Measurements from ENCODE around the gene ALOX12. TPM values are rescaled to one million over a fixed set of nuclear protein-coding genes. Genes with fewer than 3 reads are reported as not detected.
"Not testable (repeated sequence)": the region's sequence is repeated elsewhere in the genome, so short reads cannot be mapped to it uniquely, and the experiment has no call there.

ALOX12 gene
- total RNA-seq, 1 experiment from 2014 or later, result not detected

DNA sequence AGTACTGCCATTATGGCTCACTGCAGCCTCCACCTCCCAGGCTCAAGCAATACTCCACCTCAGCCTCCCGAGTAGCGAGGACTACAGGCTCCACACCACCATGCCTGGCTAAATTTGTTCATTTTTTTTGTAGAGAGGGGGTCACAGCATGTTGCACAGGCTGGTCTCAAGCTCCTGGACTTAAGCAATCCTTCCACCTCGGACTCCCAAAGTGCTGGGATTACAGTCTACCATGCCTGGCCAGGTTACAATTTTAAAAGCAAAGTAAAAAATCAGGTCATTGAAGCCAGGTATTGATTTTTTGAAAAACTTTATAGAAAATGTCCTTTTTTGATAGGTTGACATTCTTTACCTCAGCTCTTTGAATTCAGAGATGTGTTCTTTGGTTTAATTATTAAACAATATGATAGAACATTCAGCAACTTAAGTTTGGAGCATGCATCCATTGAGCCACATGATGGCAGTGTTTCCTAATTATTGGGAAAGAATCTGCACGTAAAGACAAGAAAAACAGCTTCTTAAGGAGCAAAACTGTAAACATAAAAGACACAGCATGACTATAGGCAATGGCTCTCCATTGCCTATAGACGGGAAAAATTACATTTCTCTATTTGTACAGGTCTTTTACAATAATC, 49.8 kb downstream of the ALOX12 start:
- DNase-seq (ENCODE audit: low read depth), result peak; percentile 70

DNA sequence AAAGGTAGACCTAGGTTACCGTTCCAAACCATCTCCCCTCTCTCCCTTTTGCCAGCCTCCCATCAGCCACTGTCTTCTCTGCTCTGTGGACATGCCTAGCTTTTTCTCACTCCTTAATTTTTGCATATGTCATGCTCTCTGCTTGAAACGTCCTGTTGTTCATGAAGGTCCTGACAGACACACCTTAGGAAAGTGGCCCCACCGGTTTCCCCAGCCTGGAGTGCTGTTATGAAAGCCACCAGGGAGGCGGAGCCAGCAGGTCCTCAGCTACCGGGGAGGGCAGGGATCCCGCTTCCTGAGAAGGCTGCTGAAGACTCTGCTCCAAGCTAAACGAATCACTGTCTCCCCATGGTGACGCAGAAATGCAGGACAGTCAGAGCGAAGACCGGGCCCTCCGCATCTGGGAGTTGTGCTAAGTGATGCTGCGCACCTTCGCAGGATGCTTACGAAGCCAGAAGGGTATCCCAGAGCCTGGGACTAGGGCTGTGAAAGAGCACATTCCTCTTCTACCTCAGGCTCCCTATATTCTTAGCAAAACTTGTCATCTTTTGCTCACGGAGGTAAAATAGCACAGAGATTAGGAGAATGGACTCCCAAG, 50.4 kb downstream of the ALOX12 start:
- DNase-seq (ENCODE audit: low read depth), result no peak

DNA sequence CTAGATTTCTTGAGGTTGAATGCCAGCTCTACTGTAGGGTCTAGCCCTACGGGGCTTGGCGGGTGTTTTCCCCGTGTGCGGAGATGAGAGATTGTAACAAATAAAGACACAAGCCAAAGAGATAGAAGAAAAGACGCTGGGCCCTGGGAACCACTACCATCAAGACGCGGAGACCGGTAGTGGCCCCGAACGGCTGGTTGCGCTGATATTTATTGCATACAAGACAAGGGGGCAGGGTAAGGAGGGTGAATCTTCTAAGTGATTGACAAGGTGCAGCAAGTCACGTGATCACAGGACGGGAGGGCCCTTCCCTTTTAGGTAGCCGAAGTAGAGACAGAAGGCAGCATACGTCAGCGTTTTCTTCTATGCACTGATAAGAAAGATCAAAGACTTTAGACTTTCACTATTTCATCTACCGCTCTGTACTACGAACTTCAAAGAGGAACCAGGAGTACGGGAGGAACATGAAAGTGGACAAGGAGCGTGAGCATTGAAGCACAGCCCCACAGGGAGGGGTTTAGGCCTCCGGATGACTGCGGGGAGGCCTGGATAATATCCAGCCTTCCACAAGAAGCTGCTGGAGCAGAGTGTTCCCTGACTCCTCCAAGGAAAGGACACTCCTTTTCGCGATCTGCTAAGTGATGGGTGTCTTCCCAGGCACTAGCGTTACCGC, 51.0 kb downstream of the ALOX12 start:
- DNase-seq (ENCODE audit: low read depth), result not testable (repeated sequence)

DNA sequence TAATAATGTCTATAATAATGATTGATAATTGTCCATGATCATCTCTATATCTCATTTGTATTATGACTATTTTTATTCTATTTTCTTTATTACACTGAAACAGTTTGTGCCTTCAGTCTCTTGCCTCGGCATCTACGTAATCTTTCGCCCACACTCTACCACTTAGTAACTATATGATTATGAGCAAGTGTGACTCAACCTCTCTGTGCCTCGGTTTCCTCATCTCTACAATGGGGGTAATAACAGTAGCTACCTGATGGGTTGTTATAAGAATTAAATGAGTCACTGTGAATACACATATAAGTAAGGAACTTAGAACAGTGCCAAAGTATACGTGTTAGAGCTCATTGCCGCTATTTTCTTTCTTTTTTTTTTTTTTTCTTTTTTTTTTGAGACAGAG, 51.7 kb downstream of the ALOX12 start:
- DNase-seq (ENCODE audit: low read depth), result no peak

DNA sequence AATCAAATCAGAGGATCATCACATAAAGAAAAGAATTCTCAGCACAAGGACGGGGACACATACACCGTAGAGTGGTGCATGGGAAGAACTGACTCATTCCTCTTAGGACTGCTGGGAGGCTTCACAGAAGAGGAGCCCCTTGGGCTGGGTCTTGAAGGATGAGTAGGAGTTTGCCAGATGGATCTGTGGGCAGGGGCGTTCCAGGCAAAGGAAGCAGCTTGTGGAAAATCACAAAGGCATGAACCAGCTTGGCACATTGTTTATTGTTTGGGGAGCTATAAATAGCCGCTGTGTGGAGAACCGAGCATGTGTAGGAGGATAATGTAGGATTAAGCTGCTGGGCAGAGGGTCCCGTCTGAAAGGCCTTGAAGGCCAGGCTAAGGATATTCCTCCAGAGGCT, 53.1 kb downstream of the ALOX12 start:
- no peak for DNase-seq (ENCODE audit: low read depth)

DNA sequence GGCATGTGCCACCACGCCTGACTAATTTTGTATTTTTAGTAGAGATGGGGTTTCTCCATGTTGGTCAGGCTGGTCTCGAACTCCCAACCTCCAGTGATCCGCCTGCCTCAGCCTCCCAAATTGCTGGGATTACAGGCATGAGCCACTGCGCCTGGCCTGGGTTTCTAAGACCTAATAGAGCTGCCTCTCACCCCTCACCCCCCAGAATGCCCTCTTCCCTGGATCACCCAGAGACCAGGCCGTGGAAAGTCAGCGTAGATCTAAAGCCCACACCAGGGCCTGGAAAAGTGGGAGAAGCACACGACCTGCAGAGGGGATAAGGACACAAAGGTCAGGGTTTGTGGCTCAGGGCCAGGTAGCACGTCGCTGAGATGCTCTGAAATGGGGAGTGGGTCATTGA, 54.7 kb downstream of the ALOX12 start:
- DNase-seq (ENCODE audit: low read depth), result not testable (repeated sequence)

DNA sequence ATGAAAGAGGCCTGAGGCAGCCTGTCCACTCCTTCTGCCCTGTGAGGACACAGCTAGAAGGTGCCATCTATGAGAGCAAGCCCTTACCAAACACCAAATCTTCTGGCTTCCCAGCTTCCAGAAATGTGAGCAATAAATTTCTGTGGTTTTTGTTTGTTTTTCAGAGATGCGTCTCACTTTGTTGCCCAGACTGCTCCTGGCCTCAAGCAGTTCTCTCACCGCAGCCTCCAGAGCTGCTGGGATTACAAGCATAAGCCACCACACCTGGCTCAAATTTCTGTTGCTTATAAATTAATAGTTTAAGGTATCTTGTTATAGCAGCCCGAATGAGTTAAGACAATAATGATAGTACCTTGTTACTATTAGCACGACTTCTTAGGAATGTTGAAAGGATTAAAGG, 60.5 kb downstream of the ALOX12 start:
- DNase-seq (ENCODE audit: low read depth), result peak; percentile 90

DNA sequence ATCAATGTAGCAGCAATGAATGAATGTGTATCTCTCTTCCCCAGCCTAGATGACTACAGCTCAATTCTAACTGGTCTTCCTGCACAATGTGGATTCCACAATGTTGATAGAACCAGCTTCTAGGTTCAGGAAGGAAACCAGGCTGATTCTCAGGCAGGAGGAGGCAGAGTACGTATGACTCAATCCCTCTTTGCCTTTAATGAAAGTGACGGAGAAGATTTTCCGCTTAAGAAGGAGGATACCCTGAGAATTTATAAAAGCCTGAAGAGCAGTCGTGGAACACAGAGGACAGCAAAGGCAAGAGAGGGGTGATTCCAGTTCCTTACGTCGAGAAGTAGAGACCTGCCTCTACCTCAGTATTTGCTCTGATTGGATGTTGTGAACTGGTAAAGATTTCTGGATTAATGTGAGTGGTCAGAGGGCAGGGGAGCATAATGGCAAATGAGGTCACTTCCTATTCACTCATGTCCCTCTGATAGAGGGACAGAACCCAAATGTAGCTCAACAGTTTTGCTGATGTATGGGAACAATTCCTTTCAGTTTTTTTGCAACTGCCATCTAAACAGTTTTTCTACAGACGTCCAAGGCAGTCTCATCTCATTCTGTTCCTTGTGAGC, 63.1 kb downstream of the ALOX12 start:
- DNase-seq (ENCODE audit: low read depth), result peak; percentile 61

Other genes starting within 250 kb of the ALOX12 start
- 74.4 and 76.4 TPM in 2 replicates for gene XAF1, start 240.0 kb upstream of the ALOX12 start, total RNA-seq (2014; rRNA removed; shearing (Covaris generic))
- 0.20 TPM in 1 of 2 replicates, not detected in the other for gene FBXO39, start 219.8 kb upstream of the ALOX12 start, total RNA-seq (2014; rRNA removed; shearing (Covaris generic))
- gene TEKT1, start 164.3 kb upstream of the ALOX12 start, total RNA-seq (2014; rRNA removed; shearing (Covaris generic)), result not detected in 2 replicates
- 262 and 391 TPM in 2 replicates for gene RNASEK, start 16.6 kb downstream of the ALOX12 start, total RNA-seq (2014; rRNA removed; shearing (Covaris generic))
- not detected in 2 replicates for gene BCL6B, start 27.0 kb downstream of the ALOX12 start, total RNA-seq (2014; rRNA removed; shearing (Covaris generic))
- gene SLC16A13, start 40.0 kb downstream of the ALOX12 start, total RNA-seq (2014; rRNA removed; shearing (Covaris generic)), result 0.30 and 0.54 TPM in 2 replicates
- gene SLC16A11, start 48.0 kb downstream of the ALOX12 start, total RNA-seq (2014; rRNA removed; shearing (Covaris generic)), result not detected in 2 replicates
- not detected in 2 replicates for gene CLEC10A, start 84.2 kb downstream of the ALOX12 start, total RNA-seq (2014; rRNA removed; shearing (Covaris generic))
- not detected in 2 replicates for gene ASGR2, start 118.8 kb downstream of the ALOX12 start, total RNA-seq (2014; rRNA removed; shearing (Covaris generic))
- not detected in 2 replicates for gene ASGR1, start 183.3 kb downstream of the ALOX12 start, total RNA-seq (2014; rRNA removed; shearing (Covaris generic))
- 4.7 and 7.8 TPM in 2 replicates for gene DLG4, start 223.8 kb downstream of the ALOX12 start, total RNA-seq (2014; rRNA removed; shearing (Covaris generic))
- gene ACADVL, start 223.9 kb downstream of the ALOX12 start, total RNA-seq (2014; rRNA removed; shearing (Covaris generic)), result 294 and 491 TPM in 2 replicates
- gene DVL2, start 238.5 kb downstream of the ALOX12 start, total RNA-seq (2014; rRNA removed; shearing (Covaris generic)), result 23.9 and 39.1 TPM in 2 replicates
- gene PHF23, start 243.4 kb downstream of the ALOX12 start, total RNA-seq (2014; rRNA removed; shearing (Covaris generic)), result 49.6 and 53.3 TPM in 2 replicates
- gene GABARAP, start 246.4 kb downstream of the ALOX12 start, total RNA-seq (2014; rRNA removed; shearing (Covaris generic)), result 575 and 595 TPM in 2 replicates

Data from M059J (cell line).